Retinal pigment epithelial cell (primary cell): ENCODE data around the gene MAX.

Source experiments
- DNase-seq: peaks from one replicate; pipeline ENCODE4 v3.0.0-alpha.2; 2010; ENCODE audit warnings: low read depth
- H3K4me3 ChIP-seq: 2 replicates; pipeline ENCODE4 v1.5.1; 2011; ENCODE audit warnings: mild to moderate bottlenecking, low read length, control low read depth, moderate library complexity
- TF ChIP-seq, protein P1 (sequence below): conservative IDR thresholded peaks from 2 replicates; pipeline ENCODE4 v1.5.1; 2011; ENCODE audit warnings: low read depth, low read length, control low read depth, inconsistent platforms

MAX gene

DNA sequence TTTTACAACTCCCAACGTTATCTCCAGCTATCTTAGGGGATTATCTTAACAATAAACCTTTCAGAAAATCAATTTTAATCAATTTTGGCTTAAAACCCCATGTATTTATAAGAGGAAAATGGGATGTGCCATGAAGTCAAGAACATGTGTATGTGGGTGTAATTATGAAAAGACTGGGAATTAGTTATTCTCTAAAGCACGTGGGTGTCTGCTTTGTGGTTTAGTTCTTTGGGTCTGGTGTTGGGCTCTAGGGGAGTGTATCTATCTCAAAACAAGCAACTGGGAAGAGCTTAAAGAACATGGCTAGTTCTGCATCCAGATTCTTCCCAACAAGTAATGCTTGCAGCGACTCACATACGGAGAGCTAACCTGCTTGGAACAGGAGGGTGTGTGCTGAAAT is 40.1 kb upstream of the MAX start:
- H3K4me3 ChIP-seq: no peak overlapping the region
- TF ChIP-seq, protein P1, sequence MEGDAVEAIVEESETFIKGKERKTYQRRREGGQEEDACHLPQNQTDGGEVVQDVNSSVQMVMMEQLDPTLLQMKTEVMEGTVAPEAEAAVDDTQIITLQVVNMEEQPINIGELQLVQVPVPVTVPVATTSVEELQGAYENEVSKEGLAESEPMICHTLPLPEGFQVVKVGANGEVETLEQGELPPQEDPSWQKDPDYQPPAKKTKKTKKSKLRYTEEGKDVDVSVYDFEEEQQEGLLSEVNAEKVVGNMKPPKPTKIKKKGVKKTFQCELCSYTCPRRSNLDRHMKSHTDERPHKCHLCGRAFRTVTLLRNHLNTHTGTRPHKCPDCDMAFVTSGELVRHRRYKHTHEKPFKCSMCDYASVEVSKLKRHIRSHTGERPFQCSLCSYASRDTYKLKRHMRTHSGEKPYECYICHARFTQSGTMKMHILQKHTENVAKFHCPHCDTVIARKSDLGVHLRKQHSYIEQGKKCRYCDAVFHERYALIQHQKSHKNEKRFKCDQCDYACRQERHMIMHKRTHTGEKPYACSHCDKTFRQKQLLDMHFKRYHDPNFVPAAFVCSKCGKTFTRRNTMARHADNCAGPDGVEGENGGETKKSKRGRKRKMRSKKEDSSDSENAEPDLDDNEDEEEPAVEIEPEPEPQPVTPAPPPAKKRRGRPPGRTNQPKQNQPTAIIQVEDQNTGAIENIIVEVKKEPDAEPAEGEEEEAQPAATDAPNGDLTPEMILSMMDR: no peak
- no peak for DNase-seq

GRCh38 chr14:65141523-65141922 is 39.2 kb upstream of the MAX start:
- H3K4me3 ChIP-seq: no peak overlapping the region
- TF ChIP-seq, protein P1: no peak
- DNase-seq: no peak

DNA sequence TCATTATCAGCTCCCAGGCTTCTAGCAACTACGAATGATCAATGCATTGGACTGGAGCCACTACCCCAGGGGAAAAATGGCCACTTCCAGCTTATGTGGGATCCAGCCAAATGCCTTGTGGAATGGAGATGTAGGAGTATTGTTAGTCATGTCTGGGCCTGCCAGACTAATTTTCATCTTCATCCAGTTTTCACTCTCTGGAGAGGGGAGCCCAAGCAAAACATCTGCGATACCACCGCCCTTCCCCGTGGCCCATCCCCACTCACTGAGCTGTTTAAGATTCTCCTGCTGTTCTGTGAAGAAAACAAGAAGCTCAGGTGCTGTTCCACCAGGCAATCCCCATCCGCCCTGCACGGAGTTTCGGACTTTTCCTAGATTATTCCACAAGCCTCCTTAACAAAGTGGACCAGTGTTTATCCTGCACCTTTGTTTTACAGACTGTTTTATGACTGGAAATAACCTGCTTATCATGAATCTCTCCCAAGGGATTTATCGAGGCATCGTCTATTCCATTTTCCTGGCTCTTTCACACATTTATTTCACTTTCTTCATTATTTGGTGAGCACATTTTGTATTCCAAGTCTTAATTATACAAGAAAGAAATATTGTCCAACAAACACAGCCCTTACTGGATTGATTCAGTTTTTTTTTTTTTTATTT is 35.5 kb upstream of the MAX start:
- DNase-seq: no peak
- TF ChIP-seq, protein P1: no peak
- no peak overlapping the region for H3K4me3 ChIP-seq

GRCh38 chr14:65134651-65135579 is 32.6 kb upstream of the MAX start:
- DNase-seq: no peak
- TF ChIP-seq, protein P1: no peak
- H3K4me3 ChIP-seq: no peak overlapping the region

DNA sequence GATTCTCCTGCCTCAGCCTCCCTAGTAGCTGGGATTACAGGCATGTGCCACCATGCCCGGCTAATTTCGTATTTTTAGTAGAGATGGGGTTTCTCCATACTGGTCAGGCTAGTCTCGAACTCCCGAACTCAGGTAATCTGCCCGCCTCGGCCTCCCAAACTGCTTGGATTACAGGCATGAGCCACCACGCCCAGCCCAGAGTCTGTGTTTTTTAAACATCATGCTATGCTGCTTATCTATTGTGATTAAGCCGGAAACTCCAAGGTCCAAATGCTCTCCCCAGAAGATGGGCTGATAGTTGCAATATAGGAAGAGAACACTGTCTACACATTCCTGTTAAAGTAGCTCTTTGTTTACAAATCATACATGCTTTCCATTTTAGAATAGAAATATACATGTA is 30.5 kb upstream of the MAX start:
- no peak for DNase-seq
- TF ChIP-seq, protein P1: no peak
- no peak overlapping the region for H3K4me3 ChIP-seq

GRCh38 chr14:65131301-65131701 is 29.0 kb upstream of the MAX start:
- H3K4me3 ChIP-seq: no peak overlapping the region
- DNase-seq: peak; percentile 34
- TF ChIP-seq, protein P1: no peak

DNA sequence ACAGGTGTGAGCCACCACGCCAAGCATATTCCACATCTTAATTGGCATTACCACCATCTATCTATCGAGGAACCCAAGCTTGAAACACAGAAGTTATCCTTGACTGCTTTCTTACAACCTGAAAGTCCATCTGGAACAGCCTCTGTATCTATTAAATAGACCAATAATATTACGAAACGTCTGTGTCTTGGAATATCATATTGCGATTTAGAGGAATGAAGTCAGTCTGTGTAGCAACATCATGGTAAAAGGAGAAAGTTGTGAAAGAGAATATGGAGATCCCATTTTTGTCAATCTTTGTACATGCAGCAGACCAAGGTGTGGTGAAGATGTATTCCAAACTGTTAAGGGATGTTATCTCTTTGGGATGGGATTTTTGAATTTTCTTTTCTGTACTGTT is 25.8 kb upstream of the MAX start:
- H3K4me3 ChIP-seq: no peak overlapping the region
- no peak for DNase-seq
- TF ChIP-seq, protein P1: no peak
